Activated B cell treated with CpG ODN at 0.5 μM for 24 hours (primary cell): ENCODE results near the gene HSPA1B. TPM values are rescaled to one million over a fixed set of nuclear protein-coding genes. Genes with fewer than 3 reads are reported as not detected.
"Not testable (repeated sequence)": the region's sequence is repeated elsewhere in the genome, so short reads cannot be mapped to it uniquely, and the experiment has no call there.

Source experiments
- ATAC-seq: fragments of 200-7000 bp; cut with Tn5 transposase; one replicate; pipeline ENCODE4 v1.10.0; 2021; ENCODE audit warnings: low read depth, mild to moderate bottlenecking, moderate library complexity
- CTCF ChIA-PET: fragments of 350-600 bp; sonication (Branson Sonifier 250); formaldehyde crosslinking; loops from one replicate; lab custom pipeline; 2021; ENCODE audit warnings: antibody characterized with exemption; lab: Charles Lee
- POLR2A ChIA-PET: fragments of 350-600 bp; sonication (Branson Sonifier 250); formaldehyde crosslinking; loops from one replicate; lab custom pipeline; 2021; ENCODE audit warnings: antibody characterized with exemption; lab: Charles Lee
- DNase-seq: peaks from one replicate; pipeline ENCODE4 v3.0.0; 2022
- H3K27ac Mint-ChIP-seq: one replicate; pipeline ENCODE4 v1.8.0; 2020; ENCODE audit warnings: mixed read lengths
- H3K27me3 Mint-ChIP-seq: one replicate; pipeline ENCODE4 v1.8.0; 2021; ENCODE audit warnings: mixed read lengths
- H3K36me3 Mint-ChIP-seq: one replicate; pipeline ENCODE4 v1.8.0; 2021; ENCODE audit warnings: low read depth, mixed read lengths
- H3K4me1 Mint-ChIP-seq: one replicate; pipeline ENCODE4 v1.8.0; 2021; ENCODE audit warnings: mixed read lengths
- H3K4me3 Mint-ChIP-seq: one replicate; pipeline ENCODE4 v1.8.0; 2020; ENCODE audit warnings: mild to moderate bottlenecking, mixed read lengths
- H3K9me3 Mint-ChIP-seq: one replicate; pipeline ENCODE4 v1.8.0; 2020; ENCODE audit warnings: mixed read lengths
- CTCF ChIP-seq: fragments of 200-600 bp; IDR thresholded peaks from one replicate; pipeline ENCODE4 v1.8.0; 2022; ENCODE audit warnings: antibody characterized with exemption, mild to moderate bottlenecking
- intact Hi-C: fragments of 100-400 bp; cut with micrococcal nuclease; formaldehyde crosslinking; loops from one replicate; pipeline ENCODE4 v1.15.1; 2024
- total RNA-seq: library from RNA; stranded (reverse); gene quantifications from 2 replicates; pipeline ENCODE4 v1.2.3, GENCODE V29; 2022

HSPA1B gene
- total RNA-seq, 1 donor from 2014 or later = 30.4 TPM

- Mint-ChIP-seq H3K27me3 (no peaks in the 10 kb centered on the region), H3K36me3 (peaks cover 22% of the 10 kb centered on the region), H3K27ac (peak within 1 kb of the TSS; percentile 89), H3K4me3 (peak within 1 kb of the TSS; percentile 94), H3K9me3 (no peaks in the 10 kb centered on the region), H3K4me1 (peaks cover 16% of the 10 kb centered on the region)
- DNase-seq = peak; percentile 89
- ChIA-PET CTCF (interaction anchor here (0.7 to 2.3 kb wide), 8 partner anchors 9 to 128 kb away, joined by 3 to 20 read pairs (median 4); partner anchors contain the start of genes HSPA1A, HSPA1L, MSH5 and VARS1), POLR2A (interaction anchor here (0.6 to 3.1 kb wide), 33 partner anchors 8 to 1434 kb away, joined by 3 to 62 read pairs (median 6); partner anchors contain the start of genes ABHD16A, BAG6, C6orf47 and CLIC1)
- peak; percentile 98 for ATAC-seq
- intact Hi-C loops = loop anchor here (1.0 kb wide), 4 partner anchors 11 to 154 kb away; partner anchors contain the start of genes BAG6 and VARS1
- TF ChIP-seq CTCF = no peak
Observed at GRCh38 chr6:31806470-31807272, 20.9 kb upstream of the HSPA1B start, which contains the start of gene LSM2. TSS of gene LSM2 (minus strand) at chr6:31806966. CDS start at chr6:31806757, 209 bp downstream.

GRCh38 chr6:31808599-31808998 lies 18.9 kb upstream of the HSPA1B start:
- peaks cover 22% of the 10 kb centered on the region for H3K4me1 Mint-ChIP-seq
- H3K9me3 Mint-ChIP-seq, H3K27me3 Mint-ChIP-seq, H3K36me3 Mint-ChIP-seq, CTCF ChIA-PET, H3K27ac Mint-ChIP-seq, DNase-seq, intact Hi-C loops, ATAC-seq, H3K4me3 Mint-ChIP-seq: not testable (repeated sequence)
- POLR2A ChIA-PET = interaction anchor here (0.6 to 2.6 kb wide), 3 partner anchors 31 to 154 kb away, joined by 3 to 8 read pairs (median 3); partner anchors contain the start of gene VWA7

- Mint-ChIP-seq H3K4me3 (no peak overlapping the region), H3K27ac (no peak overlapping the region), H3K36me3 (peaks cover 8% of the 10 kb centered on the region), H3K4me1 (peaks cover 24% of the 10 kb centered on the region), H3K27me3 (no peaks in the 10 kb centered on the region), H3K9me3 (no peaks in the 10 kb centered on the region)
- intact Hi-C loops = no loop called here
- CTCF ChIA-PET = no interaction called here
- no peak for TF ChIP-seq CTCF
- POLR2A ChIA-PET = interaction anchor here (0.7 kb wide), 1 partner anchor 230 kb away, joined by 6 read pairs; the partner anchor contains the start of gene LTB
- ATAC-seq (no peak), DNase-seq (no peak)
Observed at GRCh38 chr6:31811645-31812044, 15.9 kb upstream of the HSPA1B start.

GRCh38 chr6:31813465-31813849 lies 14.1 kb upstream of the HSPA1B start:
- intact Hi-C loops = no loop called here
- Mint-ChIP-seq H3K9me3 (no peaks in the 10 kb centered on the region), H3K4me3 (peak overlapping the region; percentile 91), H3K4me1 (peaks cover 30% of the 10 kb centered on the region), H3K27ac (peak overlapping the region; percentile 72), H3K27me3 (no peaks in the 10 kb centered on the region), H3K36me3 (peaks cover 8% of the 10 kb centered on the region)
- CTCF ChIA-PET = interaction anchor here (0.6 to 2.0 kb wide), 7 partner anchors 16 to 140 kb away, joined by 3 to 9 read pairs (median 4); partner anchors contain the start of gene VARS1
- no peak for ATAC-seq
- DNase-seq = no peak
- no peak for TF ChIP-seq CTCF
- POLR2A ChIA-PET = interaction anchor here (1.4 to 3.3 kb wide), 8 partner anchors 8 to 161 kb away, joined by 8 to 42 read pairs (median 23); partner anchors contain the start of genes ABHD16A, BAG6, DDAH2 and HSPA1B

- DNase-seq (no peak), ATAC-seq (peak; percentile 76)
- peak overlapping the region; percentile 90 for H3K27ac Mint-ChIP-seq
- CTCF ChIA-PET = interaction anchor here (0.6 to 2.0 kb wide), 9 partner anchors 8 to 204 kb away, joined by 3 to 10 read pairs (median 5); partner anchors contain the start of genes LSM2 and VARS1
- no peak for TF ChIP-seq CTCF
- peak overlapping the region; percentile 91 for H3K4me3 Mint-ChIP-seq
- peaks cover 30% of the 10 kb centered on the region for H3K4me1 Mint-ChIP-seq
- intact Hi-C loops = loop anchor here (2.0 kb wide), 3 partner anchors 16 to 86 kb away; partner anchors contain the start of gene DDAH2
- no peaks in the 10 kb centered on the region for H3K9me3 Mint-ChIP-seq
- no peaks in the 10 kb centered on the region for H3K27me3 Mint-ChIP-seq
- H3K36me3 Mint-ChIP-seq = peaks cover 8% of the 10 kb centered on the region
- POLR2A ChIA-PET = interaction anchor here (0.6 to 3.3 kb wide), 33 partner anchors 9 to 273 kb away, joined by 3 to 42 read pairs (median 7); partner anchors contain the start of genes ABHD16A, BAG6, CLIC1 and DDAH2
Observed at GRCh38 chr6:31814677-31815024, 12.9 kb upstream of the HSPA1B start.
